B cell (primary cell): ENCODE data around the gene CALD1.

ENCODE experiments used
- CTCF ChIP-seq: fragments of 200-600 bp; IDR thresholded peaks from one replicate; pipeline ENCODE4 v1.8.0; 2022; ENCODE audit warnings: antibody characterized with exemption, mild to moderate bottlenecking
- EZH2 ChIP-seq: IDR thresholded peaks from 2 replicates; pipeline ENCODE4 v1.6.1; 2012; ENCODE audit warnings: borderline replicate concordance, low read depth, mild to moderate bottlenecking, moderate library complexity, low read length; ENCODE audit not compliant: insufficient read depth, poor library complexity, severe bottlenecking

DNA sequence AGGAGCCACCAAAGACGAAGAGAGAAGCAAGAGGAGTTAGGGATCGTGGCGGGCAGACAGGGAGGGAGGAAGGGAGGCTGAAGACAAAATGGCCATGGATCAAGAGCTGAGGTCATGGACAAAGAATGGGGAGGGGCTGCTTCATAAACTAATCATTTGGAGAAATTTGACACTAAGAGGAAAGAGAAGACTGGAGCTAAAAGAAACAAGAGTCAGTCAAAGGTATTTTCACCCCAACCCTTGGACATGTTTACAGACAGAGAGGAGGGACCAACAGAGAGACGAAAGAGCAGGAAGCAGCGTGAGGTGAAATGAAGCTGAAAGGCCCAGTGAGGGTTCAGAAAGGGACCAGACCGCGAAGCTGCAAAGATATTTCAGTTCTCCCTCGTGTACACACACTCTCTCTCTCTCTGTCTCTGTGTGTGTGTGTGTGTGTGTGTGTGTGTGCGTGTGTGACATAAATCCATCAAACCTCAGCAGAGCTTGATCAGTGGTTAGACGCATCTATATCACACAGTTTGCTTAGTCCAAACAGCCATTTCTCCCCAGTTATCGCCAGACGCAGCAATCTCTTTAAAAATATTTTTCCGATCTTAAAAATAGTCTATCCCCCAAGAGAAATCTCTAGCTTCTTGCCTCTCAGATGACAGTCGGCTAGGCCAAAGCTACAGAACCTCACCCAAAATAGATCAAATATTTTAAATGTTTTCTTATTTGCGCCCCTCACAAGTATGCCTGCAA lies 12.5 kb upstream of the CALD1 start:
- no peak for TF ChIP-seq CTCF
- no peak for TF ChIP-seq EZH2
